HepG2 (cell line): Measurements from ENCODE around the gene DIP2C.

Source experiments
- HDAC6 ChIP-seq: fragments of 200-600 bp; sonication (generic); IDR thresholded peaks from 2 replicates; pipeline ENCODE4 v1.7.0; 2017; ENCODE audit warnings: mild to moderate bottlenecking, antibody characterized with exemption, low read length, low read depth
- TAF1 ChIP-seq: sonication (generic); formaldehyde crosslinking; IDR thresholded peaks from 2 replicates; pipeline ENCODE4 v1.4.0; 2020; ENCODE audit warnings: missing genetic modification reagents
- ZBTB8A ChIP-seq: sonication (generic); formaldehyde crosslinking; IDR thresholded peaks from 2 replicates; pipeline ENCODE4 v1.4.0; 2020; ENCODE audit warnings: mild to moderate bottlenecking, low read depth, missing genetic modification reagents, borderline replicate concordance
- ZNF136 ChIP-seq: sonication (generic); formaldehyde crosslinking; IDR thresholded peaks from 2 replicates; pipeline ENCODE4 v1.8.1; 2022; ENCODE audit warnings: low read depth, mild to moderate bottlenecking, moderate library complexity, missing genetic modification reagents
- ZNF235 ChIP-seq: sonication (generic); formaldehyde crosslinking; IDR thresholded peaks from 2 replicates; pipeline ENCODE4 v1.8.1; 2023; ENCODE audit warnings: mild to moderate bottlenecking, missing genetic modification reagents, borderline replicate concordance
- ZNF253 ChIP-seq: sonication (generic); formaldehyde crosslinking; IDR thresholded peaks from 2 replicates; pipeline ENCODE4 v1.8.0; 2022; ENCODE audit warnings: mild to moderate bottlenecking, missing genetic modification reagents, borderline replicate concordance
- ZNF501 ChIP-seq: sonication (generic); formaldehyde crosslinking; IDR thresholded peaks from 2 replicates; pipeline ENCODE4 v1.5.1; 2020; ENCODE audit warnings: mild to moderate bottlenecking, moderate library complexity, missing genetic modification reagents
- ZNF672 ChIP-seq: sonication (generic); formaldehyde crosslinking; IDR thresholded peaks from 2 replicates; pipeline ENCODE4 v1.8.1; 2022; ENCODE audit warnings: missing genetic modification reagents
- TF ChIP-seq, protein P1 (sequence below): sonication (generic); formaldehyde crosslinking; conservative IDR thresholded peaks from 2 replicates; pipeline ENCODE4 v1.4.0; 2020; ENCODE audit warnings: missing genetic modification reagents
- TF ChIP-seq, protein P2 (sequence below): sonication (generic); formaldehyde crosslinking; IDR thresholded peaks from 2 replicates; pipeline ENCODE4 v1.5.0; 2020; ENCODE audit warnings: mild to moderate bottlenecking, missing genetic modification reagents, moderate library complexity
- TF ChIP-seq, protein P3 (sequence below), 2 experiments: IDR thresholded peaks; 2 replicates each; pipeline ENCODE4 v1.6.1; 2011 to 2012; ENCODE audit warnings: low read length in 2 of 2, borderline replicate concordance in 1 of 2, low read depth in 1 of 2, mild to moderate bottlenecking in 1 of 2, moderate library complexity in 1 of 2
- TF ChIP-seq, protein P4 (sequence below): sonication (generic); formaldehyde crosslinking; conservative IDR thresholded peaks from 2 replicates; pipeline ENCODE4 v1.4.0; 2020; ENCODE audit warnings: missing genetic modification reagents

DNA sequence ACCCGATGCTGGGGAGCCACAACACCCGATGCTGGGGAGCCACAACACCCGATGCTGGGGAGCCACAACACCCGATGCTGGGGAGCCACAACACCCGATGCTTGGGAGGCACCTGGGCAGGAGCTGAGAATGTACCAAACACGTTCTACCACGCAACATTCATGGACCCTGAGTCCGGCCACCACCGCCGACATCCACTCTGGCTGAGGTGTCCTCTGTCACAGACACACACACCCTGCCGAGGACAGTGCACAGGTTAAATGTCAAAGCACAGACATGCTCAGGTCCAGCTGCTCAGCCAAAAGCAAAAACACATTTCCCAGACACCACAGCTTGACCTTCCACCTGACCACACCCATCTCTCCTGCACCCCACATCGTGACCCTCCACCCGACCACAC is 148.4 kb downstream of the DIP2C start:
- TF ChIP-seq, protein P1, sequence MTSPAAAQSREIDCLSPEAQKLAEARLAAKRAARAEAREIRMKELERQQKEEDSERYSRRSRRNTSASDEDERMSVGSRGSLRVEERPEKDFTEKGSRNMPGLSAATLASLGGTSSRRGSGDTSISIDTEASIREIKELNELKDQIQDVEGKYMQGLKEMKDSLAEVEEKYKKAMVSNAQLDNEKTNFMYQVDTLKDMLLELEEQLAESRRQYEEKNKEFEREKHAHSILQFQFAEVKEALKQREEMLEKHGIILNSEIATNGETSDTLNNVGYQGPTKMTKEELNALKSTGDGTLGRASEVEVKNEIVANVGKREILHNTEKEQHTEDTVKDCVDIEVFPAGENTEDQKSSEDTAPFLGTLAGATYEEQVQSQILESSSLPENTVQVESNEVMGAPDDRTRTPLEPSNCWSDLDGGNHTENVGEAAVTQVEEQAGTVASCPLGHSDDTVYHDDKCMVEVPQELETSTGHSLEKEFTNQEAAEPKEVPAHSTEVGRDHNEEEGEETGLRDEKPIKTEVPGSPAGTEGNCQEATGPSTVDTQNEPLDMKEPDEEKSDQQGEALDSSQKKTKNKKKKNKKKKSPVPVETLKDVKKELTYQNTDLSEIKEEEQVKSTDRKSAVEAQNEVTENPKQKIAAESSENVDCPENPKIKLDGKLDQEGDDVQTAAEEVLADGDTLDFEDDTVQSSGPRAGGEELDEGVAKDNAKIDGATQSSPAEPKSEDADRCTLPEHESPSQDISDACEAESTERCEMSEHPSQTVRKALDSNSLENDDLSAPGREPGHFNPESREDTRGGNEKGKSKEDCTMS (CRISPR knock-in tag), result no peak
- TF ChIP-seq, protein P2, sequence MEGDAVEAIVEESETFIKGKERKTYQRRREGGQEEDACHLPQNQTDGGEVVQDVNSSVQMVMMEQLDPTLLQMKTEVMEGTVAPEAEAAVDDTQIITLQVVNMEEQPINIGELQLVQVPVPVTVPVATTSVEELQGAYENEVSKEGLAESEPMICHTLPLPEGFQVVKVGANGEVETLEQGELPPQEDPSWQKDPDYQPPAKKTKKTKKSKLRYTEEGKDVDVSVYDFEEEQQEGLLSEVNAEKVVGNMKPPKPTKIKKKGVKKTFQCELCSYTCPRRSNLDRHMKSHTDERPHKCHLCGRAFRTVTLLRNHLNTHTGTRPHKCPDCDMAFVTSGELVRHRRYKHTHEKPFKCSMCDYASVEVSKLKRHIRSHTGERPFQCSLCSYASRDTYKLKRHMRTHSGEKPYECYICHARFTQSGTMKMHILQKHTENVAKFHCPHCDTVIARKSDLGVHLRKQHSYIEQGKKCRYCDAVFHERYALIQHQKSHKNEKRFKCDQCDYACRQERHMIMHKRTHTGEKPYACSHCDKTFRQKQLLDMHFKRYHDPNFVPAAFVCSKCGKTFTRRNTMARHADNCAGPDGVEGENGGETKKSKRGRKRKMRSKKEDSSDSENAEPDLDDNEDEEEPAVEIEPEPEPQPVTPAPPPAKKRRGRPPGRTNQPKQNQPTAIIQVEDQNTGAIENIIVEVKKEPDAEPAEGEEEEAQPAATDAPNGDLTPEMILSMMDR (CRISPR knock-in tag), result no peak
- TF ChIP-seq, protein P3, sequence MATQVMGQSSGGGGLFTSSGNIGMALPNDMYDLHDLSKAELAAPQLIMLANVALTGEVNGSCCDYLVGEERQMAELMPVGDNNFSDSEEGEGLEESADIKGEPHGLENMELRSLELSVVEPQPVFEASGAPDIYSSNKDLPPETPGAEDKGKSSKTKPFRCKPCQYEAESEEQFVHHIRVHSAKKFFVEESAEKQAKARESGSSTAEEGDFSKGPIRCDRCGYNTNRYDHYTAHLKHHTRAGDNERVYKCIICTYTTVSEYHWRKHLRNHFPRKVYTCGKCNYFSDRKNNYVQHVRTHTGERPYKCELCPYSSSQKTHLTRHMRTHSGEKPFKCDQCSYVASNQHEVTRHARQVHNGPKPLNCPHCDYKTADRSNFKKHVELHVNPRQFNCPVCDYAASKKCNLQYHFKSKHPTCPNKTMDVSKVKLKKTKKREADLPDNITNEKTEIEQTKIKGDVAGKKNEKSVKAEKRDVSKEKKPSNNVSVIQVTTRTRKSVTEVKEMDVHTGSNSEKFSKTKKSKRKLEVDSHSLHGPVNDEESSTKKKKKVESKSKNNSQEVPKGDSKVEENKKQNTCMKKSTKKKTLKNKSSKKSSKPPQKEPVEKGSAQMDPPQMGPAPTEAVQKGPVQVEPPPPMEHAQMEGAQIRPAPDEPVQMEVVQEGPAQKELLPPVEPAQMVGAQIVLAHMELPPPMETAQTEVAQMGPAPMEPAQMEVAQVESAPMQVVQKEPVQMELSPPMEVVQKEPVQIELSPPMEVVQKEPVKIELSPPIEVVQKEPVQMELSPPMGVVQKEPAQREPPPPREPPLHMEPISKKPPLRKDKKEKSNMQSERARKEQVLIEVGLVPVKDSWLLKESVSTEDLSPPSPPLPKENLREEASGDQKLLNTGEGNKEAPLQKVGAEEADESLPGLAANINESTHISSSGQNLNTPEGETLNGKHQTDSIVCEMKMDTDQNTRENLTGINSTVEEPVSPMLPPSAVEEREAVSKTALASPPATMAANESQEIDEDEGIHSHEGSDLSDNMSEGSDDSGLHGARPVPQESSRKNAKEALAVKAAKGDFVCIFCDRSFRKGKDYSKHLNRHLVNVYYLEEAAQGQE (IDR thresholded peaks at IDR 0.05; ENCODE audit: borderline replicate concordance in 1 of 2, low read depth in 1 of 2, low read length in 2 of 2), result no peak
- no peak for TF ChIP-seq ZBTB8A (CRISPR knock-in tag)
- TF ChIP-seq ZNF253 (CRISPR knock-in tag), result no peak
- no peak for TF ChIP-seq ZNF672
- TF ChIP-seq, protein P4, sequence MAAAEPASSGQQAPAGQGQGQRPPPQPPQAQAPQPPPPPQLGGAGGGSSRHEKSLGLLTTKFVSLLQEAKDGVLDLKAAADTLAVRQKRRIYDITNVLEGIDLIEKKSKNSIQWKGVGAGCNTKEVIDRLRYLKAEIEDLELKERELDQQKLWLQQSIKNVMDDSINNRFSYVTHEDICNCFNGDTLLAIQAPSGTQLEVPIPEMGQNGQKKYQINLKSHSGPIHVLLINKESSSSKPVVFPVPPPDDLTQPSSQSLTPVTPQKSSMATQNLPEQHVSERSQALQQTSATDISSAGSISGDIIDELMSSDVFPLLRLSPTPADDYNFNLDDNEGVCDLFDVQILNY (CRISPR knock-in tag), result no peak
- TF ChIP-seq ZNF136 (CRISPR knock-in tag), result no peak
- no peak for TF ChIP-seq HDAC6
- no peak for TF ChIP-seq ZNF235
- TF ChIP-seq TAF1 (CRISPR knock-in tag), result no peak
- no peak for TF ChIP-seq ZNF501 (CRISPR knock-in tag)
